Activated T-helper 2 cell treated with anti-CD3 and anti-CD28 coated beads, Interferon-gamma antibody, Interleukin-2, Interleukin-4, amounts not matched to agents 10 μg/mL and 5 μg/mL and 100 μg/mL, durations not matched to agents 14 hours and 24 hours and 36 hours (primary cell): ENCODE data around the gene OPRD1. TPM values are rescaled to one million over a fixed set of nuclear protein-coding genes. Genes with fewer than 3 reads are reported as not detected.
"Not testable (repeated sequence)": the region's sequence is repeated elsewhere in the genome, so short reads cannot be mapped to it uniquely, and the experiment has no call there.

Source experiments
- DNase-seq: peaks from one replicate; pipeline ENCODE4 v3.0.0; 2021; ENCODE audit warnings: low spot score
- H3K27ac Mint-ChIP-seq: one replicate; pipeline ENCODE4 v1.8.0; 2021; ENCODE audit warnings: mixed read lengths
- H3K27me3 Mint-ChIP-seq: one replicate; pipeline ENCODE4 v1.8.0; 2021; ENCODE audit warnings: low read depth, mixed read lengths
- H3K36me3 Mint-ChIP-seq: one replicate; pipeline ENCODE4 v1.8.0; 2021; ENCODE audit warnings: low read depth, mixed read lengths
- H3K4me1 Mint-ChIP-seq: one replicate; pipeline ENCODE4 v1.8.0; 2021; ENCODE audit warnings: low read depth, mixed read lengths
- H3K4me3 Mint-ChIP-seq: one replicate; pipeline ENCODE4 v1.8.0; 2021; ENCODE audit warnings: low read depth, mild to moderate bottlenecking, moderate library complexity, mixed read lengths
- H3K9me3 Mint-ChIP-seq: one replicate; pipeline ENCODE4 v1.8.0; 2021; ENCODE audit warnings: mixed read lengths
- intact Hi-C: fragments of 100-400 bp; cut with micrococcal nuclease; formaldehyde crosslinking; loops from one replicate; pipeline ENCODE4 v1.15.1; 2023
- total RNA-seq: library from RNA; stranded (reverse); gene quantifications from 2 replicates; pipeline ENCODE4 v1.2.3, GENCODE V29; 2022

OPRD1 gene
- total RNA-seq, 1 donor from 2014 or later: not detected

- intact Hi-C loops: no loop called here
- Mint-ChIP-seq H3K4me1 (no peaks in the 10 kb centered on the region), H3K27ac (no peak overlapping the region), H3K9me3 (no peaks in the 10 kb centered on the region), H3K4me3 (no peak overlapping the region), H3K36me3 (no peaks in the 10 kb centered on the region), H3K27me3 (peaks cover 36% of the 10 kb centered on the region)
- DNase-seq: no peak
Observed at GRCh38 chr1:28807986-28808385, 4.0 kb upstream of the OPRD1 start.

DNA sequence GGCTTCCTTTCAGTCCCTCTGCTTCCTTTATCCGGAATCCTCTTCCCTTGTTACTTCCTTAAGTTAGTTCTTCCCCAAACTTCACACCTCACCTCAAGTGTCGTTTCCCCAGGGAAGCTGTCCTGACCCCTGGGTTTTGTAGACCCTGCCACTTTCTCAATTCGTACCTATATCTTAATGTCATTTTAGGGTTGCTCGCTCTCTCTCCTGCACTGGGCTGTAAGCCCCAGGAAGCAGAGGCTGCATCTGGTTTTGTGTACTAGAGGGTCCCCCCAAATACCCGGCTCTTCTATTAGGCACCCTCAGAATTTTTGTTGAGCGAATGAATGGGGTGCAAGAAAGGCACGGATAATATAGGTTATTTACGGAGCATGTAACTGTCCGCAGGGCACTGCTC is 603 bp upstream of the OPRD1 start:
- no peaks in the 10 kb centered on the region for H3K36me3 Mint-ChIP-seq
- no peak overlapping the region for H3K4me3 Mint-ChIP-seq
- peaks cover 2% of the 10 kb centered on the region for H3K4me1 Mint-ChIP-seq
- peaks cover 47% of the 10 kb centered on the region for H3K27me3 Mint-ChIP-seq
- no peaks in the 10 kb centered on the region for H3K9me3 Mint-ChIP-seq
- intact Hi-C loops: no loop called here
- no peak overlapping the region for H3K27ac Mint-ChIP-seq
- DNase-seq: no peak

DNA sequence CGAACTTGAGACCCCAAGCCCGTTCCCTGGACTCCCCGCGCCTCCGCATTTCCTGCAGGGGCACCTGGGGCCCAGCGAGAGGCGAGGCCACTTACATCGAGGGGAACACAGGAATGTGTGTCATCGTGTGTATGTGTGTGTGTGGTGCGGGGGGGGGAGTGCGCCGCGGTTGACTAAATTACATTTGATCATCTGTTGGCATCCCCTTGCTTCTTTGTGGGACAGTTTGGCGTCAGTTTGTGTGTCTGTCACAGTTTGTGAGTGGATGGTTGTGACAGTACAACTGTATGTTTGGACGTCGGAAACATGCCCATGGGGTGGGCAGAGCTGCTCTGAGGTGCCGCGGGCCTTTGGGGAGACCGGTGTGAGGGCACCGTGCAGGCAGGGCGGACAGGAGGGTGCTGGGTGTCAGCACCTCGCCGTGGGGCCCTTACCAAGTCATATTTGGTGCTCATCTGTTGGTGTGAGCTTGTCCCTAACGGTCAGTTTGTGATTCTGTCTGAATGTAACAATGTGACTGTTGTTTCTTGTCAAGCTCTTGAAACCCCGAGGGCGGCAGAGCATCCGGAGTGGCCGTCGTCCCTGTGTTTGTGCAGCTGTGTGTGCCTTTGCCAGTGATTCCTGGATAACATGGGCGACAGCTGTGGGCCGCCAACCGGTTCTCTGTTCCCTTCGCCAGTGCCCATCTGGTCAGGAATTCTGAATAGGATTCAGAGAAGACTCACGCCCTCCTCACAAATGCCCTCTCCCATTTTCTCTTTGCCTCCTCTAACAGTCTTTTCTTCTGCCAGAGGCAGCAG is 899 bp downstream of the OPRD1 start:
- Mint-ChIP-seq H3K4me3 (no peak overlapping the region), H3K4me1 (peaks cover 2% of the 10 kb centered on the region), H3K9me3 (no peaks in the 10 kb centered on the region), H3K27ac (no peak overlapping the region), H3K36me3 (no peaks in the 10 kb centered on the region), H3K27me3 (peaks cover 48% of the 10 kb centered on the region)
- no peak for DNase-seq
- intact Hi-C loops: no loop called here

DNA sequence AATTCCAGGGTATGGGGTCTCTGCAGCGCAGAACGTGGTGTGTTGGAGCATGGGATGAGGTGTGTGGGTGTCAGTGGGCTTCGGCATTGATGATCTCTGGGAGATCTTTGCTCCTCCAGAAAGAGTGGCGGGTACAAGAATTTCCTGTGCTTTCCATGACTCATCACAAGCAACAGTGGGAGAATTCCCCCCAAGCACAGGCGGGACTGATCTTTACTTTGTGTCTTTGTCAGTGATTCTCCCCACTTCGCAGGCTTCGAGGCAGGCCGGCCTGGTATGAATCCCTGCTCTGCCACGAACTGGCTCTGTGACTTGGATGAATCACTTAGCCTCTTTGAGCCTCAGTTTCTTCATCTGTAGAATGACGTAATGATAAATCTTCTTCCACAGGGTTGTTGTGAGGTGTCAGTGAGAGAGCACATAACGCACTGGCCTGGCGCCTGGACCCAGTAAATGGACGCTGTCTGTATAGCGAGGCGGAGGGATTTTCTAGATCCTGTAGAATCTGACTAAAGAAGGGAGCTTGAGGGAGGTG is 2.0 kb downstream of the OPRD1 start:
- intact Hi-C loops: no loop called here
- Mint-ChIP-seq H3K27ac (no peak overlapping the region), H3K9me3 (no peaks in the 10 kb centered on the region), H3K36me3 (no peaks in the 10 kb centered on the region), H3K27me3 (peaks cover 48% of the 10 kb centered on the region), H3K4me1 (peaks cover 2% of the 10 kb centered on the region), H3K4me3 (no peak overlapping the region)
- no peak for DNase-seq

DNA sequence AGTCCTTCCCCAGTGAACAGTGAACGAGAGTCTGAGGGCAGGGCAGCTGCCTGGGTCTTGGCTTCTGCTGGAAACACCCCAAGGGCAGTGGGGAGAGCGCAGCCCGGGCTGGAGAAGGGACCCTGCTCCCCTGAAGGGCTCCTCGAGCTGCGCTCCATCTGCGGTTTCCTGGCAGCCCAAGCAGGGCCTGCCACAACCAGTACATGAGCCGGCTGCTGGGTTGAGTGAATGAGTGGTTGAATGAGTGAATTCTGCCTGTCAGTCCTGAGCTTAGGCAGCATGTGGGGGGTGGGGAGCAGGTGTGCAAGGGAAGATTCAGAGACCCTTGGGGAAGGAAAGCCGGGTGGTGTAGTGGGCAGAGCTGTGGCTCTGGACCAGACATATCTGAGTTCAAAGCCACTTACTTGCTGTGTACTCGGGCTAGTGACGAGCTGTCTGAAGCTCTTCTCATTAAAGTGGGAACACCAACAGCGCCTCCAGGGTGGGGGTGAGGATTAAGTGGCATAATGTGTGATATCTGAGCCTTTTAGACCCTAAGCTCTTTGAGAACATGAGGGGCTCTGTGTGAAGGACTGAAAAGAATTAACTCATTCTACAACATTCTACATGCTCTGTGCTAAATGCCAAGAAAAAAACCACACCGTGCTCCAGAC is 3.7 kb downstream of the OPRD1 start:
- H3K27ac Mint-ChIP-seq: no peak overlapping the region
- H3K4me3 Mint-ChIP-seq: no peak overlapping the region
- no peaks in the 10 kb centered on the region for H3K9me3 Mint-ChIP-seq
- no peak for DNase-seq
- intact Hi-C loops: no loop called here
- peaks cover 2% of the 10 kb centered on the region for H3K4me1 Mint-ChIP-seq
- peaks cover 40% of the 10 kb centered on the region for H3K27me3 Mint-ChIP-seq
- no peaks in the 10 kb centered on the region for H3K36me3 Mint-ChIP-seq

- no peaks in the 10 kb centered on the region for H3K9me3 Mint-ChIP-seq
- intact Hi-C loops: no loop called here
- no peak for DNase-seq
- H3K36me3 Mint-ChIP-seq: no peaks in the 10 kb centered on the region
- H3K27ac Mint-ChIP-seq: no peak overlapping the region
- peaks cover 2% of the 10 kb centered on the region for H3K4me1 Mint-ChIP-seq
- H3K27me3 Mint-ChIP-seq: peaks cover 29% of the 10 kb centered on the region
- no peak overlapping the region for H3K4me3 Mint-ChIP-seq
Observed at GRCh38 chr1:28817133-28817532, 5.2 kb downstream of the OPRD1 start.

DNA sequence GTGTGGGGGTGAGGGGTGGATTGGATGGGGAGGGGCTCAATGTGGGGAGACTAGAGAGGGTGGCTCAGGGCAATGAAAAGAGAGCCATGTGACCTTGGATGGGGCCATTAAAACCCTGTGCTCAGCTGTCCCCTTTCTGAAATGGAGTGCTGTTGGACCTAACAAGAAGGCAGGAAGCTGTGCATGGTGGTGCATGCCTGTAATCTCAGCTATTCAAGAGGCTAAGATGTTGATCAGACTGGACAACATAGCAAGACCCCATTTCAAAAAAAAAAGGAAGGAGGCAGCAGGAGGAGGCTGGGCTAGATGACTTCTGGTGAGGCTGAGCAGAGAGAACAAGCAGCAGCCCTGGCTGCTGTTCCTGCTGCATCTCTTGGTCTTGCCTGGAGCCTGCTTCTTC is 7.0 kb downstream of the OPRD1 start:
- Mint-ChIP-seq H3K9me3 (no peaks in the 10 kb centered on the region), H3K27me3 (peaks cover 14% of the 10 kb centered on the region), H3K4me1 (peaks cover 2% of the 10 kb centered on the region), H3K36me3 (no peaks in the 10 kb centered on the region), H3K27ac (no peak overlapping the region), H3K4me3 (no peak overlapping the region)
- DNase-seq: no peak
- intact Hi-C loops: no loop called here

DNA sequence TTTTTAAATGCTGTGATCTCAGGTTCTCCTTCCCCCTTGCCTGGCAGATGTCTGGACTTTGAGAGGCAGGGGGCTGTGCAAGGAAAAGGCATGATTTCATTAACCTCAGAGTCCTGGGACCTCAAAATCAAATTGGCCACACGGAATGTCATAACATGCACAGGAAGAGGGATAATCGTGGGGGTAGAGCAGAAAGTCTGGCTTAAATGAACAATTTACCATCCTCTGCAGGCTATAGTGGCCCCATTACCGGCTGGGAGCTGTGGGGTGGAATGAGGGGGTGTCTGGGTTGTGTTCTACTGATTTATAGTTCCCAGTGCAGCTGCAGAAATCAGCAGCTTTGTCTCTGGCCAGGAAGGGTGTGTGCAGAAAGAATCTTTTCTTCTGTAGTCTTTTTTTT is 10.8 kb downstream of the OPRD1 start:
- no peaks in the 10 kb centered on the region for H3K4me1 Mint-ChIP-seq
- no peak overlapping the region for H3K27ac Mint-ChIP-seq
- H3K27me3 Mint-ChIP-seq: no peaks in the 10 kb centered on the region
- no peak overlapping the region for H3K4me3 Mint-ChIP-seq
- no peaks in the 10 kb centered on the region for H3K36me3 Mint-ChIP-seq
- intact Hi-C loops: no loop called here
- H3K9me3 Mint-ChIP-seq: no peaks in the 10 kb centered on the region
- DNase-seq: no peak

- H3K9me3 Mint-ChIP-seq, H3K4me1 Mint-ChIP-seq, H3K27ac Mint-ChIP-seq, intact Hi-C loops, DNase-seq, H3K36me3 Mint-ChIP-seq, H3K27me3 Mint-ChIP-seq, H3K4me3 Mint-ChIP-seq: not testable (repeated sequence)
Observed at GRCh38 chr1:28824061-28824460, 12.1 kb downstream of the OPRD1 start.

DNA sequence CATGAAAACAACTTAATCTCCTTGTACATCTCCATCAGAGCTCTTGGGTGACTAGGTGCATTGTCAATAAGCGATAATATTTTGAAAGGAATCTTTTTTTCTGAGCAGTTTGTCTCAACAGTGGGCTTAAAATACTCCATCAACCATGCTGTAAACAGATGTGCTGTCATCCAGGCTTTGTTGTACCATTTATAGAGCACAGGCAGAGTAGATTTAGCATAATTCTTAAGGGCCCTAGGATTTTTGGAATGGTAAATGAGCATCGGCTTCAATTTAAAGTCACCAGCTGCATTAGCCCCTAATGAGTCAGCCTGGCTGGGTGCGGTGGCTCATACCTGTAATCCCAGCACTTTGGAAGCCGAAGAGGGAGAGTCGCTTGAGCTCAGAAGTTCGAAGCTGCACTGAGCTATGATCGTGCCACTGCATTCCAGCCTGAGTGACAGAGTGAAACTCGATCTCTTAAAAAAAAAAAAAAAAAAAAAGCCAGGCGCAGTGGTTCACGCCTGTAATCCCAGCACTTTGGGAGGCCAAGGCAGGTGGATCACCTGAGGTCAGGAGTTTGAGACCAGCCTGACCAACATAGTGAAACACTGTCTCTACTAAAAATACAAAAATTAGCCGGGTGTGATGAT is 16.4 kb downstream of the OPRD1 start:
- H3K27me3 Mint-ChIP-seq, H3K4me1 Mint-ChIP-seq, intact Hi-C loops, H3K9me3 Mint-ChIP-seq, DNase-seq, H3K27ac Mint-ChIP-seq, H3K36me3 Mint-ChIP-seq, H3K4me3 Mint-ChIP-seq: not testable (repeated sequence)

DNA sequence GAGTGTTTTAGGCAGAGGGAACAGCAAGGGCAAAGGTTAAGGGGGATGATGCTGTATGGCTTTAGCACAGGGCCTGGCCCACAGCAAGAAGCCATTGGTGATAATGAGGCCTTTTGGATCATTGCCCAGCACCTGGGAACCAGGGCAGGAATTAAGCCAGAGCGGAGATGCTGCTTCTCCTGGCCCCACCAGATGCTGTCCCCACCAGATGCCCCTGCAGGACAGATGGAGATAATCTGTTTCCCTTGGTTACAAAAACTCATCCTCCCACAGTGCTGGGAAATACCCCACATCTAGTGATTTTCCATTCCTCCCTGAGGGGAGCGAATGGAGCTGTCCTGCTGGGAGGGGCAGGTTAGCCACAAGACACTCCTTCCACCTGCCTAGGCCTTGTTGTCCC is 18.8 kb downstream of the OPRD1 start:
- H3K4me3 Mint-ChIP-seq: no peak overlapping the region
- H3K9me3 Mint-ChIP-seq: no peaks in the 10 kb centered on the region
- no peak for DNase-seq
- no peaks in the 10 kb centered on the region for H3K27me3 Mint-ChIP-seq
- no peaks in the 10 kb centered on the region for H3K4me1 Mint-ChIP-seq
- H3K27ac Mint-ChIP-seq: no peak overlapping the region
- no peaks in the 10 kb centered on the region for H3K36me3 Mint-ChIP-seq
- intact Hi-C loops: no loop called here

DNA sequence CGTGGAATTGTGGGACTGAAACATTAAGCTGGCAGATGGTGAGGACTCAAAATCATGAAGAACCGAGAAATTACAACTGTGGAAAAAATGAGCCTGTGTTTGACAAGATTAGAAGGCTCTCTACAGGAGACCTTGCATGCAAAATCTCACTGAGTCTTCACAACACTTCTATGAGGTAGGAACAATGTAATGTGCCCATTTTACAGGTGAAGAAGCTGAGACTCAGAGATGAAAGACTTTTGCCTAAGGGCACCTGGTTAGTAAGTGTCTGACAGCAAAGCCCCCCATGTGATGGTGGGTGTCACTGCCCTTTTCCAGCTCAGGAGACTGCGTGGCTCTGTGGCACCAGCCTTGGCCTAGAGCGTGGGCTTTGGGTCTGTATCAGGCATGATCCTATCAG is 21.0 kb downstream of the OPRD1 start:
- H3K4me3 Mint-ChIP-seq: no peak overlapping the region
- H3K27ac Mint-ChIP-seq: no peak overlapping the region
- intact Hi-C loops: no loop called here
- DNase-seq: no peak
- H3K9me3 Mint-ChIP-seq: no peaks in the 10 kb centered on the region
- H3K36me3 Mint-ChIP-seq: no peaks in the 10 kb centered on the region
- H3K27me3 Mint-ChIP-seq: no peaks in the 10 kb centered on the region
- no peaks in the 10 kb centered on the region for H3K4me1 Mint-ChIP-seq

- no peak overlapping the region for H3K4me3 Mint-ChIP-seq
- DNase-seq: no peak
- no peaks in the 10 kb centered on the region for H3K9me3 Mint-ChIP-seq
- no peaks in the 10 kb centered on the region for H3K27me3 Mint-ChIP-seq
- intact Hi-C loops: no loop called here
- no peaks in the 10 kb centered on the region for H3K4me1 Mint-ChIP-seq
- no peak overlapping the region for H3K27ac Mint-ChIP-seq
- no peaks in the 10 kb centered on the region for H3K36me3 Mint-ChIP-seq
Observed at GRCh38 chr1:28833381-28833780, 21.4 kb downstream of the OPRD1 start.
